ENCODE data around the gene PTTG1IP.
"Not testable (repeated sequence)": the region's sequence is repeated elsewhere in the genome, so short reads cannot be mapped to it uniquely, and the experiment has no call there.

Gene PTTG1IP

GRCh38 chr21:44842721-44843445 is 30.6 kb downstream of the PTTG1IP start:
- no peak for DNase-seq

DNA sequence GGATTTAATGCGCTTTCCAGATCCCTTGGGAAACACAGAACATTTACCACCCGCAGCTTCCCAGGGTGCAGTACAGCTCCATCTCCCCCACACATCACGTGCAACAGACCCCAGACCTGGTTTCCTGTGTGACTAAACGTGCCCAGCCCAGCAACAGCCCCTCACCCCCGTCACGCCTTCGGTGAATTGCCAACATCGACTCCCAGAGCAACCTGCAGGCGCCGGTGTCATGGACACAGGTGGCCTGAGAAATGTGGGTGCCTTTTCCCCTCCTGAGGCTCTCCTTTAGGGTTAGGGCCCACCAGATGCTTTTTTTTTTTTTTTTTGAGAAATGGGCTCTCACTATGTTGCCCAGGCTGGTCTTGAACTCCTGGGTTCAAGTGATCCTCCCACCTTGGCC is 31.4 kb downstream of the PTTG1IP start:
- no peak for DNase-seq

DNA sequence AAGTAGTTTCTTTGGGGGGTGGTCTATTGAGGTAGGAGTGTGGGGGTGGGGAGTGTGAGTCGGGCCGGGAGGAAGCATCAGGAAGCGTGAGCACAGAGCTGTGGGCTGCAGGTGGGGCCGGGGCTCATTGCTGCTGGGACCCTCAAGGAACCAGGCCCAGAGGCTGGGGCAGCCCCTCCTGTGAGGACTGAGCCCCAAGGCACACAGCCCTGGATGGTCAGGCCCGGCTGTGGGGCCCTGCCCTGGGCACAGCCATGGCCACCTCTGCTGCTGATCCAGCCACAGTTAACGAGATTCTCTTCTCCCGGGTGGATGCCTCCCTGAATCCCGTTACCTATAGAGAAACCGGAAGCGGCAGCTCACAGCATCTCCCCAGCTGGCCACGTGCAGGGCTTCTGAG is 32.7 kb downstream of the PTTG1IP start:
- DNase-seq, result no peak

GRCh38 chr21:44838951-44839350 is 34.5 kb downstream of the PTTG1IP start:
- DNase-seq, result no peak

DNA sequence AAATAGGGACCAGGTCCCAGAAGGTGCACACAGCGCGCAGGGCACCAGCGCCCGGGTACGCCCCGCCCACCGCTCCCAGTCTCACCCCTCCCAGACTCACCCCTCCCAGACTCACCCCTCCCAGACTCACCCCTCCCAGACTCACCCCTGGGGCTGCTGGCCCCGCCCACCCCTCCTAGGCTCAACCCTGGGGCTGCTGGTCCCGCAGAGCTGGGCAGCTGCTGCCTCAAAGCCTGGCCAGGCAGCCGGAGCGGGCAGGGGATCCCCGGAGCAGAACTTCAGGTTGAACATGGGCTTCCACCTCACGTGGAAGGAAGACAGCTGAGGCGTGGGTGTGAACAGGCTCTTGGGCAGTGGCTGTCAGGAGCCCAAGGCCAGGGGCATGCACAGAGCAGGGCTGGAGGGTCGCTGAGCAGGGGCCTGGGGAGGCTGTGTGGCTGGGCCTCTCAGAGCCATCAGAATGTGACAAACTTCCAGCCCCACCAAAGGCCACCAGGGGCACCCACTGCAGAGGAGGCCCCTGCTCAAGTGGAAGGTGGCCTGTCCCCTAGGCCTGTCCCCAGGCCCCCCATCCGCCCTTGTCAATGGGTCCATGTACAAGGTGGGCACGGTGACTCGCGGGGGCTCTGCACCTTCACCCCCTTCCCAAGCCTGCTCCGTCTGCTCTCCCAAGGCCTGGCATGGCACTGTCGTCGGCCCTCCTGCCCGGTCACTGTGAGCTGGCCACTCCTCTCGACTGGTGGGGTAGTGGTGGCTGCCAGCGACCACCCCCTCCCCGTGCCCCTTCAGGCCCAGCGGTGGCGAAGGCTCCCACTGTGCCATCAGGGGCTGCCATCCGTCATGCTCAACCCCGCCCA is 35.2 kb downstream of the PTTG1IP start:
- no peak for DNase-seq

- DNase-seq, result no peak
Observed at GRCh38 chr21:44837537-44837936, 36.0 kb downstream of the PTTG1IP start.

GRCh38 chr21:44836666-44837471 is 36.6 kb downstream of the PTTG1IP start:
- DNase-seq, result no peak

DNA sequence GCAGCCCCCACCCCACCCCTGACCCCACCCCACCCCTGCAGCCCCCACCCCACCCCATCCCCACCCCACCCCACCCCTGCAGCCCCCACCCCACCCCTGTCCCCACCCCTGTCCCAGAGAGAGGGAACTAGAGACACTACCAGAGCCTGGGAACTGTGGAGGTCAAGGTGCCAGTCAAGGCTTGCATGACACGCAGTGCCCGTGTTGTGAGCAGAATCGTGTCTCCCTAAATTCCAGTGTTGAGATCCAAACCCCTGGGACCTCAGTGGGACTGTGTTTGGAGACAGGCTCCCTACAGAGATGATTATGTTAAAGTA is 37.2 kb downstream of the PTTG1IP start:
- no peak for DNase-seq

- no peak for DNase-seq
Observed at GRCh38 chr21:44835647-44835973, 37.9 kb downstream of the PTTG1IP start.

DNA sequence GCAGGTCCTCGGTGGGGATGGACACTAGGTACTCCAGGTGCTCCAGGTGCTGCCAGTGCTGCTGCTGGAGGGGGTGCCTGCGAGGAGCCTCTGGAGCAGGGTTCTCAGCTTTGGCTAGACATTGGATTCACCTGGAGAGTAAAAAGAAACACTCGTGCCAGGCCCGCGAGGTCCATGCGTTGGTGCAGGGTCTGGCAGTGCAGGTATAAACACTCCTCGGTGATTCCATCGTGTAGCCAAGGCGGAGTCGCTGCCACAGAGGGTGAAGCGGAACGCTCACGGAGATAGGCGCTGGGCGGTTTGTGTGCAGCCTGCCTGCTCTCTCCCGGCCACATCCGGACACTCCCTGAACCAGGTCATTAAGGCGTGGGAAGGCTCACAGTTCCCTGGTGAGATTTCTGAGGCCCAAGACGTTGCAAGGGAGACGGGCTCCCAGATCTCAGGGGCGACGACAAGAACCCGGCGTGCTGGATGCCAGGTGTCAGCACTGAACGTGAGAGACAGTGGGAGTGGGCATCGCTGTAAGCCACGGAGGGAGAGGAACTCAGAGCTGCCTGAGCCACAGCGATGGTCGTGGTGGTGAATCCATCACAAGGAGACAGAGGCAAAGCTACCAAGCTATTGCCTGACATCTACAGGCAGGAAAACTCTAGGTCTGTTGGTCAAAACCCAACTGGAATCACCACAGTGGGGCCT is 38.4 kb downstream of the PTTG1IP start:
- no peak for DNase-seq

GRCh38 chr21:44834231-44834950 is 39.1 kb downstream of the PTTG1IP start:
- DNase-seq, result no peak

- DNase-seq, result no peak
Observed at GRCh38 chr21:44833663-44834062, 39.8 kb downstream of the PTTG1IP start.

GRCh38 chr21:44832516-44833255 is 40.8 kb downstream of the PTTG1IP start:
- DNase-seq, result not testable (repeated sequence)

GRCh38 chr21:44831227-44831860 is 42.1 kb downstream of the PTTG1IP start:
- no peak for DNase-seq

GRCh38 chr21:44829507-44830092 is 43.9 kb downstream of the PTTG1IP start:
- DNase-seq, result no peak

- DNase-seq, result no peak
Observed at GRCh38 chr21:44828362-44829056, 45.0 kb downstream of the PTTG1IP start.

GRCh38 chr21:44823179-44823660 is 50.3 kb downstream of the PTTG1IP start:
- DNase-seq, result no peak

GRCh38 chr21:44822484-44823178 is 50.9 kb downstream of the PTTG1IP start:
- no peak for DNase-seq

- no peak for DNase-seq
Observed at GRCh38 chr21:44820851-44821250, 52.6 kb downstream of the PTTG1IP start.

Data from activated CD4-positive, alpha-beta T cell treated with anti-CD3 and anti-CD28 coated beads, Interleukin-2, amount 50 U/mL, for 4 hours (primary cell).